CD4-positive, alpha-beta T cell (primary cell): ENCODE measurements around the gene C1QC. TPM values are rescaled to one million over a fixed set of nuclear protein-coding genes. Genes with fewer than 3 reads are reported as not detected.
"Not testable (repeated sequence)": the region's sequence is repeated elsewhere in the genome, so short reads cannot be mapped to it uniquely, and the experiment has no call there.

Experiments used
- ATAC-seq: fragments of 200-7000 bp; cut with Tn5 transposase; one replicate; pipeline ENCODE4 v1.10.0; 2022; ENCODE audit warnings: mild to moderate bottlenecking; ENCODE audit not compliant: poor library complexity
- CTCF ChIA-PET: fragments of 350-600 bp; sonication (Branson Sonifier 250); formaldehyde crosslinking; loops from one replicate; lab custom pipeline; 2021; ENCODE audit warnings: antibody characterized with exemption, inconsistent platforms; lab: Charles Lee
- POLR2A ChIA-PET: fragments of 350-600 bp; sonication (Branson Sonifier 250); formaldehyde crosslinking; loops from one replicate; lab custom pipeline; 2021; ENCODE audit warnings: antibody characterized with exemption, inconsistent platforms; lab: Charles Lee
- DNase-seq, 14 experiments: peaks; one replicate each; pipeline ENCODE4 v3.0.0-alpha.2; 2013 to 2020; ENCODE audit warnings: mixed read lengths in 2 of 14
- H3K27ac ChIP-seq, 2 donors: one replicate each; pipeline versions ENCODE4 v1.5.1 to v1.7.0; 2013; ENCODE audit warnings: low read length in 2 of 2, low read depth in 1 of 2, mild to moderate bottlenecking in 1 of 2
- H3K27me3 ChIP-seq, 2 experiments: 1 replicate in 1 of 2; 2 replicates in 1 of 2; pipeline versions ENCODE4 v1.6.1 to v1.7.0; 2013; ENCODE audit warnings: low read length in 2 of 2, control low read depth in 1 of 2, mild to moderate bottlenecking in 1 of 2, moderate library complexity in 1 of 2; ENCODE audit not compliant: insufficient read depth in 2 of 2, control insufficient read depth in 1 of 2
- H3K36me3 ChIP-seq: one replicate; pipeline ENCODE4 v1.6.1; 2013; ENCODE audit warnings: low read length, control low read depth; ENCODE audit not compliant: insufficient read depth
- H3K4me1 ChIP-seq: one replicate; pipeline ENCODE4 v1.6.1; 2013; ENCODE audit warnings: low read length, control low read depth; ENCODE audit not compliant: insufficient read depth
- H3K4me3 ChIP-seq: one replicate; pipeline ENCODE4 v1.5.1; 2013; ENCODE audit warnings: mild to moderate bottlenecking, low read length, moderate library complexity
- H3K9me3 ChIP-seq, 2 experiments: 1 replicate in 1 of 2; 2 replicates in 1 of 2; pipeline versions ENCODE4 v1.6.1 to v1.7.0; 2013; ENCODE audit warnings: low read length in 2 of 2, mild to moderate bottlenecking in 2 of 2, control low read depth in 1 of 2, moderate library complexity in 1 of 2; ENCODE audit not compliant: control insufficient read depth in 1 of 2, insufficient read depth in 1 of 2
- H3K27ac Mint-ChIP-seq: one replicate; pipeline ENCODE4 v1.8.0; 2020; ENCODE audit warnings: mixed read lengths
- H3K27me3 Mint-ChIP-seq: one replicate; pipeline ENCODE4 v1.8.0; 2021; ENCODE audit warnings: mixed read lengths
- H3K36me3 Mint-ChIP-seq: one replicate; pipeline ENCODE4 v1.8.0; 2021; ENCODE audit warnings: low read depth, mixed read lengths
- H3K4me1 Mint-ChIP-seq: one replicate; pipeline ENCODE4 v1.8.0; 2021; ENCODE audit warnings: low read depth, mixed read lengths
- H3K4me3 Mint-ChIP-seq: one replicate; pipeline ENCODE4 v1.8.0; 2020; ENCODE audit warnings: mild to moderate bottlenecking, mixed read lengths
- H3K9me3 Mint-ChIP-seq: one replicate; pipeline ENCODE4 v1.8.0; 2020; ENCODE audit warnings: mixed read lengths
- CTCF ChIP-seq: fragments of 200-600 bp; IDR thresholded peaks from one replicate; pipeline ENCODE4 v1.8.0; 2022; ENCODE audit warnings: antibody characterized with exemption, mild to moderate bottlenecking
- intact Hi-C, 2 experiments: fragments of 100-400 bp; cut with DNase I in 1 of 2; cut with micrococcal nuclease in 1 of 2; formaldehyde crosslinking; loops; one replicate each; pipeline versions ENCODE4 v1.15.1 to v1.9.0; 2023 to 2025; cut with DNase I, micrococcal nuclease
- total RNA-seq, 174 experiments: library from RNA in 2 of 174; stranded (reverse) in 2 of 174; gene quantifications; one replicate each; pipeline ENCODE4 v1.2.3 and lab custom pipeline; 2021 to 2026

Gene C1QC
- total RNA-seq, 2 experiments from 2014 or later: not detected

GRCh38 chr1:22671999-22672398 lies 28.6 kb downstream of the C1QC start:
- H3K27me3 Mint-ChIP-seq: peaks cover 78% of the 10 kb centered on the region
- intact Hi-C loops: no loop called here
- H3K4me3 ChIP-seq: no peak overlapping the region

GRCh38 chr1:22673486-22674409 lies 30.3 kb downstream of the C1QC start:
- no peak overlapping the region for H3K27ac ChIP-seq
- H3K27me3 ChIP-seq: peaks cover 19 to 21% of the 10 kb centered on the region in 2 experiments
- intact Hi-C loops: no loop called here
- peaks cover 0 to 11% of the 10 kb centered on the region in 2 experiments for H3K9me3 ChIP-seq
- ChIA-PET CTCF (no interaction called here), POLR2A (no interaction called here)
- H3K4me1 ChIP-seq: no peaks in the 10 kb centered on the region
- H3K4me3 ChIP-seq: no peak overlapping the region
- Mint-ChIP-seq H3K4me1 (no peaks in the 10 kb centered on the region), H3K9me3 (no peaks in the 10 kb centered on the region), H3K27ac (no peak overlapping the region), H3K36me3 (no peaks in the 10 kb centered on the region), H3K4me3 (no peak overlapping the region), H3K27me3 (peaks cover 62% of the 10 kb centered on the region)
- H3K36me3 ChIP-seq: no peaks in the 10 kb centered on the region
- no peak for ATAC-seq
- no peak for TF ChIP-seq CTCF
- peak in 1 of 14 experiments; percentile 8 for DNase-seq

More at GRCh38 chr1:22671999-22672398, 28.6 kb downstream of the C1QC start:
- Histone ChIP-seq H3K27ac (no peak overlapping the region), H3K4me1 (no peaks in the 10 kb centered on the region), H3K36me3 (no peaks in the 10 kb centered on the region), H3K27me3 (peaks cover 19 to 21% of the 10 kb centered on the region in 2 experiments), H3K9me3 (peaks cover 0 to 9% of the 10 kb centered on the region in 2 experiments)
- H3K9me3 Mint-ChIP-seq: no peaks in the 10 kb centered on the region
- no peak for ATAC-seq
- no peaks in the 10 kb centered on the region for H3K4me1 Mint-ChIP-seq
- DNase-seq: no peak
- H3K27ac Mint-ChIP-seq: no peak overlapping the region
- no peak for TF ChIP-seq CTCF
- H3K36me3 Mint-ChIP-seq: no peaks in the 10 kb centered on the region
- ChIA-PET CTCF (no interaction called here), POLR2A (no interaction called here)
- no peak overlapping the region for H3K4me3 Mint-ChIP-seq

- H3K4me3 Mint-ChIP-seq: no peak overlapping the region
- TF ChIP-seq CTCF: no peak
- H3K4me3 ChIP-seq: no peak overlapping the region
- H3K4me1 ChIP-seq: no peaks in the 10 kb centered on the region
- DNase-seq (no peak), ATAC-seq (no peak)
- H3K27me3 Mint-ChIP-seq: peaks cover 57% of the 10 kb centered on the region
- peaks cover 19 to 21% of the 10 kb centered on the region in 2 experiments for H3K27me3 ChIP-seq
- no peak overlapping the region for H3K27ac Mint-ChIP-seq
- no peak overlapping the region for H3K27ac ChIP-seq
- H3K9me3 ChIP-seq: peaks cover 0 to 11% of the 10 kb centered on the region in 2 experiments
- POLR2A ChIA-PET: no interaction called here
- no peaks in the 10 kb centered on the region for H3K9me3 Mint-ChIP-seq
- no peaks in the 10 kb centered on the region for H3K36me3 Mint-ChIP-seq
- CTCF ChIA-PET: no interaction called here
- intact Hi-C loops: no loop called here
- no peaks in the 10 kb centered on the region for H3K36me3 ChIP-seq
- H3K4me1 Mint-ChIP-seq: no peaks in the 10 kb centered on the region
These were observed 30.9 kb downstream of the C1QC start for GRCh38 chr1:22674410-22674749.

GRCh38 chr1:22676151-22676550 lies 32.7 kb downstream of the C1QC start:
- H3K4me3 Mint-ChIP-seq, ATAC-seq, H3K9me3 Mint-ChIP-seq, DNase-seq, H3K27ac ChIP-seq, H3K4me3 ChIP-seq, CTCF ChIA-PET, H3K27ac Mint-ChIP-seq, H3K36me3 ChIP-seq, H3K4me1 ChIP-seq, intact Hi-C loops, POLR2A ChIA-PET, H3K4me1 Mint-ChIP-seq, H3K36me3 Mint-ChIP-seq: not testable (repeated sequence)
- H3K27me3 ChIP-seq: peaks cover 14 to 21% of the 10 kb centered on the region in 2 experiments
- H3K9me3 ChIP-seq: peaks cover 0 to 11% of the 10 kb centered on the region in 2 experiments
- peaks cover 40% of the 10 kb centered on the region for H3K27me3 Mint-ChIP-seq
